ENCODE data around the gene THSD7B.

DNA sequence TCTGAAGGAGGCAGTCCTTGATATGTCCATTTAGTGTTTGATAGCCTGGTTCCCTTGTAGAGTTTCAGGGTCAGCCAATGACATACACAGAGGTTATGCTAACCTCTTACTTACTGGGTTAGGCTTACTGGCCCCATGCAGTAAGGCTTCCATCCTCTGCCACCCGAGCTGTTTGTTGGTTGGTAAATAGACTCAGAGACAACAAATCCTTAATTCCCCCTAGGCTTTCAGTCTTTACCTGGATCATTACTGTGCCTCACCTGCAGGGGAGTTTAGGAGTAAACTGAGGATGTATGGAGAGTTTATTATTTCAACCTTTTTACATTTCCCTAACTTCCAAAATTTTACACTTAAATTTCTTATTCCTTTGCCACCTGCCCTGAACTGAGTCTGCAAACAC lies 746.2 kb downstream of the THSD7B start:
- TF ChIP-seq, protein P1, sequence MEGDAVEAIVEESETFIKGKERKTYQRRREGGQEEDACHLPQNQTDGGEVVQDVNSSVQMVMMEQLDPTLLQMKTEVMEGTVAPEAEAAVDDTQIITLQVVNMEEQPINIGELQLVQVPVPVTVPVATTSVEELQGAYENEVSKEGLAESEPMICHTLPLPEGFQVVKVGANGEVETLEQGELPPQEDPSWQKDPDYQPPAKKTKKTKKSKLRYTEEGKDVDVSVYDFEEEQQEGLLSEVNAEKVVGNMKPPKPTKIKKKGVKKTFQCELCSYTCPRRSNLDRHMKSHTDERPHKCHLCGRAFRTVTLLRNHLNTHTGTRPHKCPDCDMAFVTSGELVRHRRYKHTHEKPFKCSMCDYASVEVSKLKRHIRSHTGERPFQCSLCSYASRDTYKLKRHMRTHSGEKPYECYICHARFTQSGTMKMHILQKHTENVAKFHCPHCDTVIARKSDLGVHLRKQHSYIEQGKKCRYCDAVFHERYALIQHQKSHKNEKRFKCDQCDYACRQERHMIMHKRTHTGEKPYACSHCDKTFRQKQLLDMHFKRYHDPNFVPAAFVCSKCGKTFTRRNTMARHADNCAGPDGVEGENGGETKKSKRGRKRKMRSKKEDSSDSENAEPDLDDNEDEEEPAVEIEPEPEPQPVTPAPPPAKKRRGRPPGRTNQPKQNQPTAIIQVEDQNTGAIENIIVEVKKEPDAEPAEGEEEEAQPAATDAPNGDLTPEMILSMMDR (IDR thresholded peaks at IDR 0.05): no peak
- TF ChIP-seq POLR2A (IDR thresholded peaks at IDR 0.05): no peak
